ENCODE results near the gene CCHCR1. TPM values are rescaled to one million over a fixed set of nuclear protein-coding genes. Genes with fewer than 3 reads are reported as not detected.

Gene CCHCR1, protein sequence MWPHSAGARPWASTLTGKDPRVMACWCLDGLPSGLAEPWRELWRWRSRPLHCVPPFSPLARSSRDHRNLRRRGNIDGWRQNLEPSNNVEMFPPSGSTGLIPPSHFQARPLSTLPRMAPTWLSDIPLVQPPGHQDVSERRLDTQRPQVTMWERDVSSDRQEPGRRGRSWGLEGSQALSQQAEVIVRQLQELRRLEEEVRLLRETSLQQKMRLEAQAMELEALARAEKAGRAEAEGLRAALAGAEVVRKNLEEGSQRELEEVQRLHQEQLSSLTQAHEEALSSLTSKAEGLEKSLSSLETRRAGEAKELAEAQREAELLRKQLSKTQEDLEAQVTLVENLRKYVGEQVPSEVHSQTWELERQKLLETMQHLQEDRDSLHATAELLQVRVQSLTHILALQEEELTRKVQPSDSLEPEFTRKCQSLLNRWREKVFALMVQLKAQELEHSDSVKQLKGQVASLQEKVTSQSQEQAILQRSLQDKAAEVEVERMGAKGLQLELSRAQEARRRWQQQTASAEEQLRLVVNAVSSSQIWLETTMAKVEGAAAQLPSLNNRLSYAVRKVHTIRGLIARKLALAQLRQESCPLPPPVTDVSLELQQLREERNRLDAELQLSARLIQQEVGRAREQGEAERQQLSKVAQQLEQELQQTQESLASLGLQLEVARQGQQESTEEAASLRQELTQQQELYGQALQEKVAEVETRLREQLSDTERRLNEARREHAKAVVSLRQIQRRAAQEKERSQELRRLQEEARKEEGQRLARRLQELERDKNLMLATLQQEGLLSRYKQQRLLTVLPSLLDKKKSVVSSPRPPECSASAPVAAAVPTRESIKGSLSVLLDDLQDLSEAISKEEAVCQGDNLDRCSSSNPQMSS
- 4.9 TPM for polyA plus RNA-seq (2013, experiment 1 of 2)
- 4.5 TPM for polyA plus RNA-seq (2013, experiment 2 of 2)

DNA sequence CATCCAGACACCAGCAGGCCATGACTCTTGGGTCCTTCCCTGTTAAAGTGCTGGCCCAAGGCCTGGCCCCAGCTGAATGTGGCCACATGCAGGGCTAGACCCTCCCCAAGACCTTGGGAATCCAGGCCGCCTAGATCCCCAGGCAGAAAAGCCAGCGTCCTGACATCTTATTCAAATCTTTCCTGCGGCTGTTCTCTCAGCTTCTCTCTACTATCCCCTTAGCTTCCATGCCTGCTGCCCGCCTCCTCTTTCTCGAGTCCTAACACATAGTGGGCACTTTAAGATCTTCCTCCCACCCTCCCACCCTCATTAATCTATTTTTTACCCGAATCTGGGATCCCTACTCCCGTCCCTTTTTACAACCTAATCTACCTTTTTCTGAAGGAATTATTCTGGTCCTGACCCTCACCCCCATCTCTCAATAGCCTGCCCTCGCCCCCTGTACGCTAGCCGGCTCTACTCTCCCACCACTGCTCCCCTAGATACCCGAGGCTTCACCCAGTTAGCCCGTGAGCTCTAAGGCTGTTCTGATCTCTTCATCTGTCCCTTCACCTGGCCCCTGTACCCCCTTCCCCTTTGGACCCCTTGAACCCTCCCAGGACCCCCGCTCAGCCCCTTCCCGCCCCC, at the start of gene CCHCR1:
TSS of gene CCHCR1 (minus strand) at position 290 of the 627 bp plus-strand sequence. CDS start at position 88, 202 bp downstream.
- H3K4me2 ChIP-seq (ENCODE audit: low read length, poor library complexity, severe bottlenecking), result peak within 1 kb of the TSS; percentile 89
- peaks cover 31% of the 10 kb centered on the region for H3K79me1 ChIP-seq (replicated peaks; ENCODE audit: low read length, poor library complexity, severe bottlenecking)
- DNase-seq, result peak; percentile 13
- H2BK15ac ChIP-seq (ENCODE audit: low read depth, poor library complexity, severe bottlenecking), result no peak within 1 kb of the TSS
- peaks cover 20 to 29% of the 10 kb centered on the region in 2 experiments for H3K36me3 ChIP-seq (ENCODE audit: control insufficient read depth in 1 of 2, insufficient read depth in 2 of 2, low read depth in 1 of 2, low read length in 2 of 2)
- H3K4ac ChIP-seq (ENCODE audit: low read depth in 1 of 2, low read length in 2 of 2), result peak within 1 kb of the TSS; percentile 66 to 69
- H2AFZ ChIP-seq (ENCODE audit: low read depth, low read length), result peak within 1 kb of the TSS; percentile 21
- no peak within 1 kb of the TSS for H4K91ac ChIP-seq (ENCODE audit: low read length)
- no peak within 1 kb of the TSS for H2BK120ac ChIP-seq (ENCODE audit: low read depth, low read length)
- H3K27me3 ChIP-seq (ENCODE audit: control insufficient read depth in 1 of 2, insufficient read depth in 1 of 2, low read length in 2 of 2), result no peaks in the 10 kb centered on the region
- H2AK5ac ChIP-seq (ENCODE audit: low read length, severe bottlenecking), result peak within 1 kb of the TSS; percentile 84
- peaks cover 16% of the 10 kb centered on the region for H3K4me1 ChIP-seq (ENCODE audit: control insufficient read depth, insufficient read depth, low read depth, low read length)
- no peak within 1 kb of the TSS for H2BK12ac ChIP-seq (ENCODE audit: low read length in 2 of 2)
- WGBS, result 8% methylated on average over 14 of the region's 14 CpGs
- H3K23ac ChIP-seq (ENCODE audit: low read length in 2 of 2), result no peak within 1 kb of the TSS
- peak within 1 kb of the TSS; percentile 91 for H3K9ac ChIP-seq (ENCODE audit: low read length)
- peak within 1 kb of the TSS; percentile 88 for H4K8ac ChIP-seq (ENCODE audit: low read length)
- H2BK5ac ChIP-seq (ENCODE audit: low read depth, low read length, poor library complexity, severe bottlenecking), result peak within 1 kb of the TSS; percentile 35
- H3K14ac ChIP-seq (ENCODE audit: low read length in 2 of 2), result peak within 1 kb of the TSS in 1 of 2 experiments; percentile 88
- H3K9me3 ChIP-seq (ENCODE audit: control insufficient read depth, low read length), result no peaks in the 10 kb centered on the region
- peak within 1 kb of the TSS; percentile 74 to 90 for H3K4me3 ChIP-seq (ENCODE audit: insufficient read depth in 1 of 2, low read depth in 1 of 2, low read length in 2 of 2)
- H3K27ac ChIP-seq (ENCODE audit: low read length, poor library complexity, severe bottlenecking), result peak within 1 kb of the TSS; percentile 72
- peak within 1 kb of the TSS in 1 of 2 experiments; percentile 52 for H3K18ac ChIP-seq (ENCODE audit: low read depth in 1 of 2, low read length in 2 of 2)

DNA sequence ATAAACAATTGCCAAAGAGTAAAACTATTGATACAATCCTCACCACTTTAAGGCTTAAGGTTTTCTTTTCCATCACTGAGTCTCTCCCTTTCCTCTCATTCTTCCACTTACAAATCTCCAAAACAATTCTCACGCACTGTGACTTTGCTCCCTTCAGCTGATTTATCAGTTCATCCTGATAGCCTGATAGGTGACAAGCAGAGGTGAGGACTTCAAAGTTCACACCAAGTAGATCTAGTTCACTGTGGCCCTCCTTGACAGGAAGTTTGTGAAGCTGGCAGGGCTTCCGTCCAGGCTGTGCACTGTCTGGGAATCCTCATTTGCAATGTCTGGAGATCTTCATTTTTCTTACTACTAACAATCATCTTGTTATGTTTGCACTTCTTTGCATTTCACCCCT, 48.0 kb upstream of the CCHCR1 start:
- Histone ChIP-seq H3K23ac (ENCODE audit: low read length in 2 of 2) (no peak overlapping the region), H2BK12ac (ENCODE audit: low read length in 2 of 2) (no peak overlapping the region), H3K4ac (ENCODE audit: low read depth in 1 of 2, low read length in 2 of 2) (no peak overlapping the region), H2BK15ac (ENCODE audit: low read depth, poor library complexity, severe bottlenecking) (no peak overlapping the region), H3K36me3 (ENCODE audit: control insufficient read depth in 1 of 2, insufficient read depth in 2 of 2, low read depth in 1 of 2, low read length in 2 of 2) (peaks cover 3 to 6% of the 10 kb centered on the region in 2 experiments), H3K14ac (ENCODE audit: low read length in 2 of 2) (no peak overlapping the region), H2BK5ac (ENCODE audit: low read depth, low read length, poor library complexity, severe bottlenecking) (no peak overlapping the region), H3K27me3 (ENCODE audit: control insufficient read depth in 1 of 2, insufficient read depth in 1 of 2, low read length in 2 of 2) (peaks cover 0 to 3% of the 10 kb centered on the region in 2 experiments), H2BK120ac (ENCODE audit: low read depth, low read length) (no peak overlapping the region), H2AFZ (ENCODE audit: low read depth, low read length) (no peak overlapping the region), H2AK5ac (ENCODE audit: low read length, severe bottlenecking) (no peak overlapping the region), H3K4me3 (ENCODE audit: insufficient read depth in 1 of 2, low read depth in 1 of 2, low read length in 2 of 2) (no peak overlapping the region), H3K4me2 (ENCODE audit: low read length, poor library complexity, severe bottlenecking) (no peak overlapping the region), H3K9me3 (ENCODE audit: control insufficient read depth, low read length) (peaks cover 3% of the 10 kb centered on the region), H4K8ac (ENCODE audit: low read length) (no peak overlapping the region), H3K18ac (ENCODE audit: low read depth in 1 of 2, low read length in 2 of 2) (no peak overlapping the region), H3K4me1 (ENCODE audit: control insufficient read depth, insufficient read depth, low read depth, low read length) (peaks cover 10% of the 10 kb centered on the region), H4K91ac (ENCODE audit: low read length) (no peak overlapping the region), H3K27ac (ENCODE audit: low read length, poor library complexity, severe bottlenecking) (no peak overlapping the region), H3K9ac (ENCODE audit: low read length) (no peak overlapping the region), H3K79me1 (replicated peaks; ENCODE audit: low read length, poor library complexity, severe bottlenecking) (peaks cover 2% of the 10 kb centered on the region)
- 84% methylated on average over 2 of the region's 2 CpGs for WGBS
- no peak for DNase-seq

DNA sequence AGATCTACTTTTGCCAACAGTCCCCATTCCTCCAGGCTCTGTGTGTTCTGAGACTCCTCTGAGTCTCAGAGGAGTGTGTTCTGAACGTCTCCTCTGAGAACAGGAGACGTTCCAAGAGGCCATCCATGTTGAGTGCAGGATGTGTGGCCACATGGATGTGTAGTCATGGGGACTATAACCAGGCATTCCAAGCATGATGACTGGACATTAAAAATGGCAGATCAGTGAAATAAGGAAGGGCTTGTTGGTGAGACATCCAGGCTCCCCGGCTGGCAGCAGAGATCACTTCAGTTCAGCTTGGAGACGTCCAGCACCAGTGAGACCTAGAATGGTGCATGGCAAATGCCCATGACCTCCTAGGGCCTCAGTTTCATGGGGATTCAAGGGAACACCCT, 47.1 kb upstream of the CCHCR1 start:
- Histone ChIP-seq H3K23ac (ENCODE audit: low read length in 2 of 2) (no peak overlapping the region), H3K4ac (ENCODE audit: low read depth in 1 of 2, low read length in 2 of 2) (no peak overlapping the region), H2AFZ (ENCODE audit: low read depth, low read length) (no peak overlapping the region), H3K14ac (ENCODE audit: low read length in 2 of 2) (no peak overlapping the region), H3K36me3 (ENCODE audit: control insufficient read depth in 1 of 2, insufficient read depth in 2 of 2, low read depth in 1 of 2, low read length in 2 of 2) (peaks cover 3 to 6% of the 10 kb centered on the region in 2 experiments), H4K91ac (ENCODE audit: low read length) (no peak overlapping the region), H2AK5ac (ENCODE audit: low read length, severe bottlenecking) (peak overlapping the region; percentile 20), H3K4me1 (ENCODE audit: control insufficient read depth, insufficient read depth, low read depth, low read length) (peaks cover 10% of the 10 kb centered on the region), H3K18ac (ENCODE audit: low read depth in 1 of 2, low read length in 2 of 2) (no peak overlapping the region), H3K27me3 (ENCODE audit: control insufficient read depth in 1 of 2, insufficient read depth in 1 of 2, low read length in 2 of 2) (no peaks in the 10 kb centered on the region), H3K4me3 (ENCODE audit: insufficient read depth in 1 of 2, low read depth in 1 of 2, low read length in 2 of 2) (no peak overlapping the region), H2BK12ac (ENCODE audit: low read length in 2 of 2) (no peak overlapping the region), H2BK15ac (ENCODE audit: low read depth, poor library complexity, severe bottlenecking) (no peak overlapping the region), H3K4me2 (ENCODE audit: low read length, poor library complexity, severe bottlenecking) (no peak overlapping the region), H3K9ac (ENCODE audit: low read length) (no peak overlapping the region), H3K27ac (ENCODE audit: low read length, poor library complexity, severe bottlenecking) (no peak overlapping the region), H3K79me1 (replicated peaks; ENCODE audit: low read length, poor library complexity, severe bottlenecking) (peaks cover 6% of the 10 kb centered on the region), H2BK5ac (ENCODE audit: low read depth, low read length, poor library complexity, severe bottlenecking) (no peak overlapping the region), H3K9me3 (ENCODE audit: control insufficient read depth, low read length) (peaks cover 3% of the 10 kb centered on the region), H4K8ac (ENCODE audit: low read length) (no peak overlapping the region), H2BK120ac (ENCODE audit: low read depth, low read length) (no peak overlapping the region)
- 96% methylated on average over 4 of the region's 4 CpGs for WGBS
- no peak for DNase-seq

Measured in mesenchymal stem cell (in vitro differentiated cells and primary cell).